Calu3 (cell line): ENCODE results near the gene DDX60. TPM values are rescaled to one million over a fixed set of nuclear protein-coding genes. Genes with fewer than 3 reads are reported as not detected.

ENCODE experiments used
- BruUV-seq: library from RNA; stranded (reverse); fragments of 400-500 nt; replicated peaks from 2 replicates; lab custom pipeline; 2021; lab: Mats Ljungman, UMichigan
- CTCF ChIA-PET: fragments of 300-600 bp; sonication (Branson Sonifier 250); formaldehyde crosslinking; loops from one replicate; lab custom pipeline; 2022; ENCODE audit warnings: antibody characterized with exemption; lab: Charles Lee
- DNase-seq: peaks from one replicate; pipeline ENCODE4 v3.0.0; 2022
- H3K27ac Mint-ChIP-seq: one replicate; pipeline ENCODE4 v1.8.0; 2022; ENCODE audit warnings: mixed read lengths; ENCODE audit not compliant: unreplicated experiment
- H3K27me3 Mint-ChIP-seq: one replicate; pipeline ENCODE4 v1.8.0; 2022; ENCODE audit warnings: mixed read lengths; ENCODE audit not compliant: unreplicated experiment
- H3K36me3 Mint-ChIP-seq: one replicate; pipeline ENCODE4 v1.8.0; 2022; ENCODE audit warnings: mild to moderate bottlenecking, moderate library complexity, mixed read lengths; ENCODE audit not compliant: insufficient read depth, unreplicated experiment
- H3K4me1 Mint-ChIP-seq: one replicate; pipeline ENCODE4 v1.8.0; 2022; ENCODE audit warnings: mild to moderate bottlenecking, low read depth, mixed read lengths; ENCODE audit not compliant: unreplicated experiment
- H3K4me3 Mint-ChIP-seq: one replicate; pipeline ENCODE4 v1.8.0; 2022; ENCODE audit warnings: mild to moderate bottlenecking, low read depth, moderate library complexity, mixed read lengths; ENCODE audit not compliant: unreplicated experiment
- H3K9me3 Mint-ChIP-seq: one replicate; pipeline ENCODE4 v1.8.0; 2022; ENCODE audit warnings: low read depth, mixed read lengths; ENCODE audit not compliant: unreplicated experiment
- CTCF ChIP-seq: fragments of 200-600 bp; IDR thresholded peaks from one replicate; pipeline ENCODE4 v1.8.0; 2022; ENCODE audit warnings: antibody characterized with exemption; ENCODE audit not compliant: unreplicated experiment
- intact Hi-C: fragments of 100-400 bp; cut with micrococcal nuclease; formaldehyde crosslinking; loops from one replicate; pipeline ENCODE4 v1.10.0; 2022; ENCODE audit not compliant: unreplicated experiment
- total RNA-seq: library from RNA; stranded (reverse); gene quantifications from 2 replicates; pipeline ENCODE4 v1.2.3, GENCODE V29; 2022

The DDX60 gene
- total RNA-seq, 1 experiment from 2014 or later = 66.5 TPM

- TF ChIP-seq CTCF = no peak
- DNase-seq = no peak
- CTCF ChIA-PET = no interaction called here
- no peaks in the 10 kb centered on the region for H3K36me3 Mint-ChIP-seq
- H3K27me3 Mint-ChIP-seq = no peaks in the 10 kb centered on the region
- intact Hi-C loops = no loop called here
- no peaks in the 10 kb centered on the region for H3K9me3 Mint-ChIP-seq
- peaks cover 5% of the 10 kb centered on the region for H3K4me1 Mint-ChIP-seq
- H3K4me3 Mint-ChIP-seq = no peak overlapping the region
- H3K27ac Mint-ChIP-seq = no peak overlapping the region
- no TSS peak for BruUV-seq
Measured at GRCh38 chr4:168212656-168213055, 105.9 kb downstream of the DDX60 start.

GRCh38 chr4:168208957-168209614, 109.5 kb downstream of the DDX60 start:
- CTCF ChIA-PET = no interaction called here
- Mint-ChIP-seq H3K36me3 (no peaks in the 10 kb centered on the region), H3K4me3 (no peak overlapping the region), H3K9me3 (peaks cover 5% of the 10 kb centered on the region), H3K4me1 (no peaks in the 10 kb centered on the region), H3K27ac (no peak overlapping the region), H3K27me3 (no peaks in the 10 kb centered on the region)
- BruUV-seq = no TSS peak
- DNase-seq = no peak
- TF ChIP-seq CTCF = no peak
- intact Hi-C loops = no loop called here

GRCh38 chr4:168203233-168203911, 115.2 kb downstream of the DDX60 start:
- intact Hi-C loops = no loop called here
- BruUV-seq = no TSS peak
- Mint-ChIP-seq H3K27ac (no peak overlapping the region), H3K36me3 (no peaks in the 10 kb centered on the region), H3K4me3 (no peak overlapping the region), H3K4me1 (no peaks in the 10 kb centered on the region), H3K27me3 (no peaks in the 10 kb centered on the region), H3K9me3 (peaks cover 16% of the 10 kb centered on the region)
- CTCF ChIA-PET = interaction anchor here (0.6 kb wide), 1 partner anchor 15 kb away, joined by 3 read pairs; no protein-coding TSS in a partner anchor
- DNase-seq = no peak
- no peak for TF ChIP-seq CTCF

- no peaks in the 10 kb centered on the region for H3K4me1 Mint-ChIP-seq
- CTCF ChIA-PET = no interaction called here
- DNase-seq = no peak
- BruUV-seq = no TSS peak
- H3K27ac Mint-ChIP-seq = no peak overlapping the region
- H3K36me3 Mint-ChIP-seq = no peaks in the 10 kb centered on the region
- TF ChIP-seq CTCF = no peak
- intact Hi-C loops = no loop called here
- no peaks in the 10 kb centered on the region for H3K27me3 Mint-ChIP-seq
- H3K4me3 Mint-ChIP-seq = no peak overlapping the region
- peaks cover 12% of the 10 kb centered on the region for H3K9me3 Mint-ChIP-seq
Measured at GRCh38 chr4:168200685-168201084, 117.9 kb downstream of the DDX60 start.
